Measurements from ENCODE around the gene DNM3.

Gene DNM3

GRCh38 chr1:172395576-172395975 lies 554.3 kb downstream of the DNM3 start:
- no peak for DNase-seq (ENCODE audit: low read depth)

GRCh38 chr1:172397221-172397620 lies 555.9 kb downstream of the DNM3 start:
- no peak for DNase-seq (ENCODE audit: low read depth)

DNA sequence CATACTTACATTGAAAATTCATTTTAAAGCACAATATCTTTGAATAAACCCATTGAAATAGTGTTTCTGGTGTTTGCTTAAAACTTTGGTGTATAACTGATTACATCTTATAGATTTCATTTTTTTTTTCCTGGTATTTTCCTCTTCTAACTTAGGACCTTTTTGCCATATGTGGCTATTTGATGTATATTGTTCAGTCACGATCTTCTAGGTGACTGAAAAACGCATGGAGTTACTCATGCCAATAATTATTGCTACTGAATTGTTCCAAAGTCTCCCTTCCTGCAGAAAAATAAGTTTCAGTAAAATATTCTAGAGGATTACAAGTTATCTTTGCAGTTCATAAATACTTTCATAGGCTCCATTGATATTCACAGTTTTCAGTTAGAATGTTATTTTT lies 556.3 kb downstream of the DNM3 start:
- DNase-seq (ENCODE audit: low read depth): no peak

DNA sequence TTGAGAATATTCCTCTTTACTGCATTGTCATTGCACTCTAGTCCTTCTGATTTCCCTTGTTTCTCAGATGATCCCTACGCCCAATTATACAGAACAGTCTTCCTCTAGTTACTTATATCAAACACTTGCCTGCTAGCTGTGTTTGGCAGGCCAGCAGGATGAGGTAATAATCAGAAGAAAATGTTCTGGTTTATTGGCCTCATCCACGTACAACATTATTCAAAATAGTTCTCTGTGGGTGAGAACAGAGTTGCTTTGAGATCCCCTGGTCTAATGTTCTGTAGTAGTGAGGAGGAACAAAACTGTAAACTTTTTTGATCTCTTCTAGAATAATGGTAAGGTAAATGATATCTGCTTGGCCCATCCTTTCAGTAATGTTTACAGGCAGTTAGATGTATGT lies 556.9 kb downstream of the DNM3 start:
- no peak for DNase-seq (ENCODE audit: low read depth)

DNA sequence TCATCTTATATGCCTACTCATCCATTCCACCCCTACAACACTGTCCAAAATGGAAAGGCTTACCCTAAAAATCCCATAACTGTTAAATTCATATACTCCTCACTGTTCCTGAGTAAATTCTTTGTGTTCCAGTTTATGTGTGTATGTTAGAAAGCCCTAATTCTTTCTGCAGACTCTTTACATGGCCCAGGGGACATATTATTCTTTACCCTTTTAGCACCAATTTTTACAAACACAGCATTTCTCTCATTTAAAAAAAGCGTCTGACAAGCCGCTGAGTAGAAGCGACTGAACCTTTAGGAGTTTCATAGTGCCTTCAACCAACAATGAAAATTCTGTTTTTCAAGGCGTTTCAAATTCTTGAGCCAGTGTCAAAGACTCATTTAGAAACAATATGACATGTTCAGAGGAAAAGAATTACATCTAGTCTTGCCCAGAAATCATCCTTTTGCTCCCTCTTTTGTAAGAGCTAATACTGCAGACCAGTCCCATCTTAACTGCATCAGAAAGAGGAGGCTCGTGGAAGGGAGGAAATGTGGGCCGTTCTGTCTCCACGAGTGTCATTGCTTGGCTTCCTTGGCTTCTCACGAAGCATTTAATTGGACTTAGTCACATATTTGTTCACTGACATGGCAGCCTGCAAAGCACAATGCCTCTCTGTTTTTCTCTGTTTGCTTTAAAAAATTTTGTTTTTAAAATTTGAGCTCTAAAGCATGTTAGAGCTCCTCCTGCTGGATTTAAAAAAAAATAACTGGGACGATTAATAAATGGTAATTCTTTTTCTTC lies 557.9 kb downstream of the DNM3 start:
- DNase-seq (ENCODE audit: low read depth): no peak

DNA sequence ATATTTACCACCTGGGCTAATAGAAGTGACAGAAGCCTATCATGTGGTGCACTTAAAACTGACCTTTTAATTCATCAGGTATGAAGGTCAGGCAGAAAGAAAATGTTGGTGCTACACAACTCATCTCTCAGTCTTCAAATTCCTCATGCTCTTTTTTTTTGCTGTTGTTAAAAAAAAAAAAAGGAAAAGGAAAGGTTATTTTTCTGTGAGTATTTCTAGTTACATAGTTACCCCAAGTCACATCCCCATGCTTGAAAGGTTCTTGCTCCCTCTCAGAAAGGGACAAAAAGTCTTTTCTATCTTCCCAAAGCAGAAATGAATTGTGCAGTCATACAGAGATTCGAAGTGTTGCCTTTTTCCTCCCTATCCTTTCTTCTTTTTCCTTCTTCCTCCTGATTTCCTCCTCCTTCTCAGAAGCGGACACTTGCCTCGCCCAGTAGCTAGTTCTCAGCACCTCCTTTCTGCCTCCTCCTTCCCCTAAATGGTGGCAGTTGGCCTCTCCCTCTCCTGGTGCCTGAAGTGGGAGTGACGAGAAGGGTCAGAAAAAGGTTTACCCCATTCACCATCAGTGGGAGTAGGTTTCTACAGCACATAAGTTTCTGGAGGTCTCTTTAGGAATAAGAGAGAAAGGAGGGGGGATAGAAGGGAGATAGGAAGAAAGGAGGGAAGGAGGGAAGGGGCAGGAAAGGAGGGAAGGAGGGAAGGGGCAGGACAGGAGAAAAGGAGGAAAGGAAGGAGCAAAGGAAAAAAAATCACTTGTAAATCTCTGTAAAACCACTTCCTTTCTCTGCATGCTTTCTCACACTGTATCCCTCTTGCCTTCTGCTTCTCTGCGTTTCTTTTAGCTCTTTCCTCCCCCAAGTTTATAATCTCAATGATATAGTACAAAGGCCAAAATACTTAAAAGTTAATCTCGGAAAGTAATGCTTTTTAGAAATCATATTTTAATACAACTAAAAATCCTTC lies 558.7 kb downstream of the DNM3 start:
- DNase-seq (ENCODE audit: low read depth): no peak

GRCh38 chr1:172400722-172401105 lies 559.4 kb downstream of the DNM3 start:
- no peak for DNase-seq (ENCODE audit: low read depth)

- no peak for DNase-seq (ENCODE audit: low read depth)
These were observed 560.2 kb downstream of the DNM3 start for GRCh38 chr1:172401477-172401876.

DNA sequence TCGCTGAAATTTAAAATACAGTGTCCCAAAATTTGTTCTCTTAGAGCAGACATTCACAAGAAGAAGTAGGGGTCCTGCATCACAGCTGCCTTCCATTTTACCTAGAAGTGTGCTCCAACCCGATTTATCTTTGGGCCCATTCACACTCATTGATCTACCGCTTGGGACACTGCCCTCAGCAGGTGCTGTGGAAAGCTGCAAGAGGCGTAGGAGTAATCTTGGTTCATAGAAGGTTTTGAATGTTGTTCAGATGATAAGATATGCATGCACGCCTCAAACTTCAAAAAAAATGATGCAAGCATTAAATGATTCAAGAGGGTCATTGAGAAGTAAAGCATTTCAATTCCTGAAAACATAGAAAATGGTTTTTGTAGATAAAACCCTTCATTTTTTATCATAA lies 560.6 kb downstream of the DNM3 start:
- no peak for DNase-seq (ENCODE audit: low read depth)

DNA sequence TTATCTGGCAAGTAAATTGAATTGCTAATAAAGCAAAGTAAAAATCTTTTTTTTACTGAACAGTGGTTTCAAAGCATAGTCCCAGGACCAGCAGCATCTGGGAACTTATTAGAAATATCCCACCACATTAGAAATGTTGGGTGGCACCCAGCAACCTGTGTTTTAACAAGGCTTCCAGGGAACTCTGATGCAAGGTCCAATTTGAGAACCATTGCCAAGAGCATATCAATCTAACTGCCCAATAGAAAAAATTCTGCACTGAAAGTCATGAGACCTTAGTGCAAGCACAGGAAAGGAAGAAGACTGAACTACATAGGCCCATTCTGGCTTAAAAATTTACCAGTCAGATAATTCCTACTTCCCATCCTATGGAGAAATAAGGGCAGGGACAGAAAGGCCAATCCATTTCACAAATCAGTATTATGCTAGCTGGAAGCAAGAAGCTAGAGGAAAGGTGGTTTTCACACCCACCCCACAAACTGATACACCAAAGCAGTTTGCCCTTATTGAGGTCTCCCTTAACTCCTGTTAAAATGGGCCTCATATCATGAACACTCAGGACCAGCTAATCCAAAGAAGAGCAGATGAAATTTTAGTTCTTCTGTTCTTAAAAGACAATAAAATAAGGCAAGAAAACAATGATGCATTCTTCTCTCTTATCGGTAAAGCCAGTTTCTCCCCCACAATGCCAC lies 561.7 kb downstream of the DNM3 start:
- no peak for DNase-seq (ENCODE audit: low read depth)

DNA sequence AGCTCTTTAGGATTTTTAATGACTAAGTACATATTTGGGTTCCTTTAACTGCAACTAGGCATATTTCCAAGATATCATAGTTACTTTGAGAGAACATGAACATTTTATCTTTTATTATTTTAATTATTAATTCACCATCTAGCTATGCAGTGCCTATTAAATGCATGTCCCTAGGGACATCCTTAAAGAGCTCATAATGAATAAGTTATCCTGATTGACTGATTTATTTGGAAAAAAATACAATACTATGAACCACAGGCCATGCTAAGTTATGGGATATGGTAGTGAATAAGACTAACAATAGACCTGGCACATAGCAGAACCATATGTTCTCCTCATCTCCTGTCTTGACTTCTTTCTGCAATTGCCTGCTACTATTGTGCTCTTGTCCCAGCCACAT lies 562.8 kb downstream of the DNM3 start:
- no peak for DNase-seq (ENCODE audit: low read depth)

GRCh38 chr1:172405912-172406311 lies 564.6 kb downstream of the DNM3 start:
- DNase-seq (ENCODE audit: low read depth): no peak

GRCh38 chr1:172406968-172407367 lies 565.7 kb downstream of the DNM3 start:
- no peak for DNase-seq (ENCODE audit: low read depth)

DNA sequence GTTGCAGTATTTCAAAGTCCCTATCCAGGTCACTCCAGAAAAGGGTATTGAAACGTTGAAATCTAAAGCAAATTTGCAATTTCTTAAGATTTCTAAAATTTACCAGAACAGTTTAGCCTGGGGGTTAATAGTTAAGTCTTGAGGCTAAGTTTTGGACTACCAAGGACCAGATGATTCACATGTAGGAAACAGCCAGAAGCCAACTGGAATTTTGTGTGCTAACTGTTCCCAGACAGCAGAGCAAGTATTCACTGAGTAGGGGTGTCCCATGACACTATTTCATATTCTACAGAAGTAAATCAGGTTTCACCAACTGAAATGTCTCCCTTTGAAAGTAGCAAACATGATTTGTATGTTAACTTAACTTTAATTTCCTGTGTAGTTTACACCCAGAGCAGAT lies 567.7 kb downstream of the DNM3 start:
- no peak for DNase-seq (ENCODE audit: low read depth)

- DNase-seq (ENCODE audit: low read depth): no peak
These were observed 568.7 kb downstream of the DNM3 start for GRCh38 chr1:172410027-172410426.

- no peak for DNase-seq (ENCODE audit: low read depth)
These were observed 570.6 kb downstream of the DNM3 start for GRCh38 chr1:172411791-172412338.

DNA sequence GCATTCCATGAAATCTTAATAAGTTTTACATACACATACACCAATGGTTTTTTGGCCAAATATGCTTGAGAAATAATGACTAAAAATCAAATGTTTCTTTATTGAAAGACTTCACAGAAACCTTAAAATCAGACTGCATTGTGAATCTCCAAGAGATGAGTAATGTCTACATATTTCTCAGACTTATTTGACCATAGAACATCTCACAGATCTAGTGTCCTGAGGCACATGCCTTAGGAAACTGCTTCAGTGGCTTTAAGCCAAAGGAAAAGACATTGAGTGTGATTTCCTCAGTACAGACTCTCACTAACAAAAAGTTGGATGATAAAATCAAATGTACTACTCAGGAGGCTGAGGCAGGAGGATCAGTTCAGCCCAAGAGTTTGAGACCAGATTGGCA lies 573.0 kb downstream of the DNM3 start:
- no peak for DNase-seq (ENCODE audit: low read depth)

GRCh38 chr1:172416496-172417035 lies 575.3 kb downstream of the DNM3 start:
- DNase-seq (ENCODE audit: low read depth): no peak

DNA sequence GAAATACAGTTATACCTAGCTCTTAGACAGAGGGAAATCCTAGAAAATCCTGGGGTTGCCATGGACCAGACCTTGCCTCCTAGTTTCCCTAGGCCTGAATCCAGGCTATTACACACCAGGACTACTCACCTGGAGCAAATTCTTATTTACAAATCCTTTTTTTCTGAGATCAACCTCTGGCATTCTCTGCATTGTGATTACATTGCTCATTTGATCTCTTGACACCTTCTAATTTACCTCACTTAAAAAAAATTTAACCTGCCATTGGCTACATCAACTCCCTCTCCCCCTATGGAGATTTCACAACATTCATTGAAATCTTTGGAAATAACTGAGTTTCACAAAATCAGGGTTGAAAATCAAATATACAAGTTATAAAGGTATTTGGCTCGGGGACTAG lies 576.3 kb downstream of the DNM3 start:
- DNase-seq (ENCODE audit: low read depth): no peak

DNA sequence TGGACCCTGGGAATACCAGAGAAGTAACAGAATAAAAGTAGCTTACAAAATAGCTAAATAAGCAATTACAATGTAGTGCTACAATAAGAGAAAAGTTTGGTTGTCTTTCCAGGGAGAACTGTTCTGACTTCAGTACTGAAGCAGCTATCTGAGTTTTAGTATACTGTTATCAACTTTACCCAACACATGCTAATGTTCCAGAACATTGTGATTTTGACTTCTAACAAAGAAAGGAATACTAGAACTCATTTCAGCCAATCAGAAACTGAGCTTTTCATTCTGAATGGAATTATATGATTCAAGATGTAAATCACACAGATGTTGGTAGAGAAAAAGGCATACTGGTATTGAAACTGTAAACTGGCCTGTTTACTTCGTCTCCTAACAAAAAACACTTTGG lies 579.1 kb downstream of the DNM3 start, which contains the start of gene C1orf105:
TSS of gene C1orf105 (plus strand) at position 301 of the 400 bp plus-strand sequence. CDS start 201 bp downstream, outside the sequence.
- DNase-seq (ENCODE audit: low read depth): no peak

DNA sequence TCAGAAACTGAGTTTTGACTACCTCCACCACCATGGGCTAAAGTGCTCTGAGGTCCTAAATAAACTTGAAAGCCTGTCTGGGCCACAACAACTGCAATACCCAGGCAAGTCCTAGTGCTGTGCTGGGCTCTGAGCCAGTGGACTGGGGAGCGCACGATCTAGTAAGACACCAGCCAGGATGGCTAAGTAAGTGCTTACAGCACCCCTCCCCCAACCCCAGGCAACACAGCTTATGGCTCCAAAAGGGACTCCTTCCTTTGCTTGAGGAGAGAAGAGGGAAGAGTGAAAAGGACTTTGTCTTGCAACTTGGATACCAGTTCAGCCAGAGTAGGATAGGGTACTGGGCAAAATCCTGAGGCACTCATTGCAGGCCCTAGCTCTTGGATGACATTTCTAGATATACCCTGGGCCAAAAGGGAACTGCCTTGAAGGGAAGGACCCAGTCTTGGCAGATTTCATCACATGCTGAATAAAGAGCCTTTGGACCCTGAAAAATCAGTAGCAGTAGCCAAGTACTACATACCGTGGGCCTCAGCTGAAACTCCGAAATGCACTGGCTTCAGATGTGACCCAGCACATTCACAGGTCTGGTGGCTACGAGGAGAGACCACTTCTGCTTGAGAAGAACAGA lies 580.8 kb downstream of the DNM3 start:
- no peak for DNase-seq (ENCODE audit: low read depth)

Measured in CMK (cell line).